ENCODE results near the gene SOX18.
A peak's percentile ranks its signal among the peaks of the same experiment; 100 is the strongest.

Gene SOX18

GRCh38 chr20:64080013-64080812, 30.8 kb upstream of the SOX18 start, which contains the start of gene OPRL1:
Gene OPRL1 (plus strand): TSS chr20:64080082. CDS start chr20:64092721, 12,639 bp downstream.
- Histone ChIP-seq H3K36me3 (ENCODE audit: control insufficient read depth in 1 of 2, insufficient read depth in 2 of 2, low read length in 2 of 2) (peaks cover 0 to under 1% of the 10 kb centered on the region in 2 experiments), H4K12ac (ENCODE audit: low read depth, low read length) (peak within 1 kb of the TSS; percentile 96), H4K91ac (ENCODE audit: low read depth, low read length) (peak within 1 kb of the TSS; percentile 94), H3K14ac (ENCODE audit: low read length) (peak within 1 kb of the TSS; percentile 91), H3K23ac (ENCODE audit: low read length) (no peak within 1 kb of the TSS), H3K9me3 (ENCODE audit: insufficient read depth, low read depth, low read length) (no peaks in the 10 kb centered on the region), H3K9ac (ENCODE audit: low read length) (peak within 1 kb of the TSS; percentile 84), H3K79me2 (ENCODE audit: control insufficient read depth, insufficient read depth, low read length, poor library complexity) (peaks cover 10% of the 10 kb centered on the region), H3K4ac (ENCODE audit: low read depth, low read length) (peak within 1 kb of the TSS; percentile 65), H2BK5ac (ENCODE audit: low read depth, low read length, poor library complexity) (peak within 1 kb of the TSS; percentile 49), H3K27ac (ENCODE audit: low read depth, low read length) (no peak within 1 kb of the TSS), H3K79me1 (ENCODE audit: low read length) (peaks cover 11% of the 10 kb centered on the region), H4K8ac (ENCODE audit: low read depth, low read length) (peak within 1 kb of the TSS; percentile 97), H2AK5ac (ENCODE audit: low read length) (peak within 1 kb of the TSS; percentile 75), H3K18ac (ENCODE audit: low read length) (peak within 1 kb of the TSS; percentile 84), H3K4me1 (ENCODE audit: control insufficient read depth in 1 of 2, insufficient read depth in 2 of 2, low read length in 2 of 2) (peaks cover 14 to 25% of the 10 kb centered on the region in 2 experiments), H3K4me3 (ENCODE audit: low read depth, low read length) (peak within 1 kb of the TSS; percentile 71), H2BK12ac (ENCODE audit: low read length) (peak within 1 kb of the TSS; percentile 47), H2BK120ac (ENCODE audit: insufficient read depth, low read length, poor library complexity) (peak within 1 kb of the TSS; percentile 83), H3K4me2 (ENCODE audit: low read length) (peak within 1 kb of the TSS; percentile 72), H3K27me3 (ENCODE audit: insufficient read depth, low read length) (peaks cover 23% of the 10 kb centered on the region), H2AFZ (ENCODE audit: insufficient read depth, low read length, poor library complexity) (peak within 1 kb of the TSS; percentile 92)
- DNase-seq, result no peak
- WGBS (ENCODE audit: extremely low coverage, insufficient coverage, insufficient read length), result no CpG with 5 or more reads among the region's 62 CpGs

DNA sequence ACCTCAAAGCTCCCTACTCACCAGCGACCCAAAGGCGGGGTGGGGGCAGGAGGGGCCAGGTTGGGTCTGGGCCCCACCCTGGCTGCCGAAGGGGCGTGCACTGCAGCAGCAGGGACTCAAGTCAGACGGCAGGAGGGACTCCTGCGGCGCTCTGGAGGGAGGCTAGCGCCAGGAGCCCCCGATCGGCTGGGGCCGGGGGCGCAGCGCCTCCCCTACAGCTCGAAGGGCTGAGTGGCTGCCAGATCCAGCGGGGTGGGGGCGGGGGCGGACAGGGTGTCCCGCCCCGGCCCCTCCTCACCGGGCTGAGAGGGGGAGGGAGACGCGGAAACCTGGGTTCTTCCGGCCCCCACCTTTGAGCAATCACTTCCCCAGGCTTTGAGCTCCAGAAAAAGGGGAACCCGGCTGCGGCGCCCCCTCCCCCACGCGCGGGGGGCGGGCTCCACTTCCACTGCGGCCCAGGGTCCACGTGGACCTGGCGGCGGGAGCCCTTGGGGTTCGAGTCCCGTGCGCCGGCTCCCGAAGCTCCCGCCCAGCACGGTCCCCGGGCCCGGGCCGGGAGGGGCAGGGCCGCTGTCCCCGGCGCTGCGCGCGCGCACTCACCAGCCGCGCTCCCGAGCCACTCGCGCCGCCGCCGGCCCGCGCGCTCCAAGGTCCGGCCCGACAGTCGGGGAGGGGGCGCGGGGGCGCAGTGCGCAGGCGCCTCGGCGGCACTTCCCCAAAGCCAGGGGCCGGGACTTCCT, 30.0 kb upstream of the SOX18 start, which contains the start of gene RGS19:
Gene RGS19 (minus strand): TSS at position 246 of the 740 bp plus-strand sequence. CDS start 2,632 bp downstream, outside the sequence.
- H3K4me1 ChIP-seq (ENCODE audit: control insufficient read depth in 1 of 2, insufficient read depth in 2 of 2, low read length in 2 of 2), result peaks cover 14 to 23% of the 10 kb centered on the region in 2 experiments
- peaks cover 4 to 7% of the 10 kb centered on the region in 2 experiments for H3K36me3 ChIP-seq (ENCODE audit: control insufficient read depth in 1 of 2, insufficient read depth in 2 of 2, low read length in 2 of 2)
- H3K79me1 ChIP-seq (ENCODE audit: low read length), result peaks cover 11% of the 10 kb centered on the region
- H2BK12ac ChIP-seq (ENCODE audit: low read length), result peak within 1 kb of the TSS; percentile 47
- H3K18ac ChIP-seq (ENCODE audit: low read length), result peak within 1 kb of the TSS; percentile 84
- peak within 1 kb of the TSS; percentile 94 for H4K91ac ChIP-seq (ENCODE audit: low read depth, low read length)
- peaks cover 15% of the 10 kb centered on the region for H3K27me3 ChIP-seq (ENCODE audit: insufficient read depth, low read length)
- peak within 1 kb of the TSS; percentile 83 for H2BK120ac ChIP-seq (ENCODE audit: insufficient read depth, low read length, poor library complexity)
- peak within 1 kb of the TSS; percentile 75 for H2AK5ac ChIP-seq (ENCODE audit: low read length)
- peak within 1 kb of the TSS; percentile 84 for H3K9ac ChIP-seq (ENCODE audit: low read length)
- no peak within 1 kb of the TSS for H3K27ac ChIP-seq (ENCODE audit: low read depth, low read length)
- peak within 1 kb of the TSS; percentile 65 for H3K4ac ChIP-seq (ENCODE audit: low read depth, low read length)
- peak in 1 of 2 donors; percentile 48 for DNase-seq
- WGBS (ENCODE audit: extremely low coverage, insufficient coverage, insufficient read length), result no CpG with 5 or more reads among the region's 73 CpGs
- H2BK5ac ChIP-seq (ENCODE audit: low read depth, low read length, poor library complexity), result peak within 1 kb of the TSS; percentile 49
- peak within 1 kb of the TSS; percentile 72 for H3K4me2 ChIP-seq (ENCODE audit: low read length)
- H3K14ac ChIP-seq (ENCODE audit: low read length), result peak within 1 kb of the TSS; percentile 91
- peak within 1 kb of the TSS; percentile 96 for H4K12ac ChIP-seq (ENCODE audit: low read depth, low read length)
- H3K79me2 ChIP-seq (ENCODE audit: control insufficient read depth, insufficient read depth, low read length, poor library complexity), result peaks cover 10% of the 10 kb centered on the region
- no peak within 1 kb of the TSS for H3K23ac ChIP-seq (ENCODE audit: low read length)
- peak within 1 kb of the TSS; percentile 71 for H3K4me3 ChIP-seq (ENCODE audit: low read depth, low read length)
- H3K9me3 ChIP-seq (ENCODE audit: insufficient read depth, low read depth, low read length), result no peaks in the 10 kb centered on the region
- H4K8ac ChIP-seq (ENCODE audit: low read depth, low read length), result peak within 1 kb of the TSS; percentile 97
- peak within 1 kb of the TSS; percentile 92 for H2AFZ ChIP-seq (ENCODE audit: insufficient read depth, low read length, poor library complexity)

GRCh38 chr20:64078934-64079272, 29.5 kb upstream of the SOX18 start:
- Histone ChIP-seq H3K79me2 (ENCODE audit: control insufficient read depth, insufficient read depth, low read length, poor library complexity) (peaks cover 10% of the 10 kb centered on the region), H3K9ac (ENCODE audit: low read length) (peak overlapping the region; percentile 4), H3K27ac (ENCODE audit: low read depth, low read length) (no peak overlapping the region), H3K36me3 (ENCODE audit: control insufficient read depth in 1 of 2, insufficient read depth in 2 of 2, low read length in 2 of 2) (peaks cover 9 to 12% of the 10 kb centered on the region in 2 experiments), H3K23ac (ENCODE audit: low read length) (no peak overlapping the region), H2BK5ac (ENCODE audit: low read depth, low read length, poor library complexity) (no peak overlapping the region), H4K8ac (ENCODE audit: low read depth, low read length) (peak overlapping the region; percentile 80), H3K14ac (ENCODE audit: low read length) (peak overlapping the region; percentile 76), H2AFZ (ENCODE audit: insufficient read depth, low read length, poor library complexity) (no peak overlapping the region), H3K4me2 (ENCODE audit: low read length) (peak overlapping the region; percentile 71), H2AK5ac (ENCODE audit: low read length) (peak overlapping the region; percentile 45), H3K18ac (ENCODE audit: low read length) (peak overlapping the region; percentile 55), H3K4me3 (ENCODE audit: low read depth, low read length) (peak overlapping the region; percentile 71), H3K9me3 (ENCODE audit: insufficient read depth, low read depth, low read length) (no peaks in the 10 kb centered on the region), H4K91ac (ENCODE audit: low read depth, low read length) (peak overlapping the region; percentile 90), H3K79me1 (ENCODE audit: low read length) (peaks cover 11% of the 10 kb centered on the region), H4K12ac (ENCODE audit: low read depth, low read length) (peak overlapping the region; percentile 76), H2BK12ac (ENCODE audit: low read length) (no peak overlapping the region), H3K27me3 (ENCODE audit: insufficient read depth, low read length) (peaks cover 10% of the 10 kb centered on the region), H2BK120ac (ENCODE audit: insufficient read depth, low read length, poor library complexity) (no peak overlapping the region), H3K4ac (ENCODE audit: low read depth, low read length) (peak overlapping the region; percentile 19), H3K4me1 (ENCODE audit: control insufficient read depth in 1 of 2, insufficient read depth in 2 of 2, low read length in 2 of 2) (peaks cover 11 to 23% of the 10 kb centered on the region in 2 experiments)
- WGBS (ENCODE audit: extremely low coverage, insufficient coverage, insufficient read length), result no CpG with 5 or more reads among the region's 4 CpGs
- no peak for DNase-seq

GRCh38 chr20:64077876-64078551, 28.6 kb upstream of the SOX18 start:
- Histone ChIP-seq H3K27me3 (ENCODE audit: insufficient read depth, low read length) (peaks cover 5% of the 10 kb centered on the region), H2AK5ac (ENCODE audit: low read length) (no peak overlapping the region), H3K27ac (ENCODE audit: low read depth, low read length) (no peak overlapping the region), H4K91ac (ENCODE audit: low read depth, low read length) (no peak overlapping the region), H3K4ac (ENCODE audit: low read depth, low read length) (no peak overlapping the region), H4K12ac (ENCODE audit: low read depth, low read length) (no peak overlapping the region), H3K18ac (ENCODE audit: low read length) (no peak overlapping the region), H3K79me2 (ENCODE audit: control insufficient read depth, insufficient read depth, low read length, poor library complexity) (peaks cover 10% of the 10 kb centered on the region), H3K9ac (ENCODE audit: low read length) (no peak overlapping the region), H3K4me3 (ENCODE audit: low read depth, low read length) (no peak overlapping the region), H3K4me2 (ENCODE audit: low read length) (no peak overlapping the region), H4K8ac (ENCODE audit: low read depth, low read length) (no peak overlapping the region), H3K14ac (ENCODE audit: low read length) (no peak overlapping the region), H2BK120ac (ENCODE audit: insufficient read depth, low read length, poor library complexity) (no peak overlapping the region), H3K9me3 (ENCODE audit: insufficient read depth, low read depth, low read length) (no peaks in the 10 kb centered on the region), H3K36me3 (ENCODE audit: control insufficient read depth in 1 of 2, insufficient read depth in 2 of 2, low read length in 2 of 2) (peaks cover 14 to 20% of the 10 kb centered on the region in 2 experiments), H3K4me1 (ENCODE audit: control insufficient read depth in 1 of 2, insufficient read depth in 2 of 2, low read length in 2 of 2) (peaks cover 4 to 19% of the 10 kb centered on the region in 2 experiments), H3K79me1 (ENCODE audit: low read length) (peaks cover 11% of the 10 kb centered on the region), H3K23ac (ENCODE audit: low read length) (no peak overlapping the region), H2BK5ac (ENCODE audit: low read depth, low read length, poor library complexity) (no peak overlapping the region), H2AFZ (ENCODE audit: insufficient read depth, low read length, poor library complexity) (no peak overlapping the region), H2BK12ac (ENCODE audit: low read length) (no peak overlapping the region)
- WGBS (ENCODE audit: extremely low coverage, insufficient coverage, insufficient read length), result no CpG with 5 or more reads among the region's 15 CpGs
- no peak for DNase-seq

Measured in trophoblast cell (in vitro differentiated cells and primary cell).